HepG2 (cell line): ENCODE results near the gene TBC1D10A. TPM values are rescaled to one million over a fixed set of nuclear protein-coding genes. Genes with fewer than 3 reads are reported as not detected.
A peak's percentile ranks its signal among the peaks of the same experiment; 100 is the strongest.

ENCODE experiments used
- AHDC1 ChIP-seq: sonication (generic); formaldehyde crosslinking; IDR thresholded peaks from 2 replicates; pipeline ENCODE4 v1.5.1; 2020; ENCODE audit warnings: mild to moderate bottlenecking, missing genetic modification reagents, borderline replicate concordance
- ATRX ChIP-seq: sonication (generic); formaldehyde crosslinking; IDR thresholded peaks from 2 replicates; pipeline ENCODE4 v1.4.0; 2020; ENCODE audit warnings: missing genetic modification reagents, borderline replicate concordance
- LBX2 ChIP-seq: sonication (generic); formaldehyde crosslinking; IDR thresholded peaks from 2 replicates; pipeline ENCODE4 v1.5.0; 2020; ENCODE audit warnings: missing genetic modification reagents, mild to moderate bottlenecking, borderline replicate concordance
- MAFF ChIP-seq: IDR thresholded peaks from 2 replicates; pipeline ENCODE4 v1.6.1; 2011; ENCODE audit warnings: low read depth, low read length, improper control_type of control experiment
- MED13 ChIP-seq: sonication (generic); formaldehyde crosslinking; IDR thresholded peaks from 2 replicates; pipeline ENCODE4 v1.5.0; 2020; ENCODE audit warnings: missing genetic modification reagents
- NKX3-1 ChIP-seq: sonication (generic); formaldehyde crosslinking; IDR thresholded peaks from 2 replicates; pipeline ENCODE4 v1.5.0; 2020; ENCODE audit warnings: missing genetic modification reagents
- PCBP2 ChIP-seq: fragments of 200-400 bp; formaldehyde crosslinking; optimal IDR thresholded peaks from 2 replicates; pipeline ENCODE3; 2018; ENCODE audit warnings: low read length, low read depth; ENCODE audit not compliant: poor library complexity, severe bottlenecking
- TARDBP ChIP-seq: sonication (generic); formaldehyde crosslinking; IDR thresholded peaks from 2 replicates; pipeline ENCODE4 v1.8.0; 2022; ENCODE audit warnings: mild to moderate bottlenecking, missing genetic modification reagents
- TIGD3 ChIP-seq: sonication (generic); formaldehyde crosslinking; IDR thresholded peaks from 2 replicates; pipeline ENCODE4 v1.5.1; 2020; ENCODE audit warnings: mild to moderate bottlenecking, missing genetic modification reagents, borderline replicate concordance
- ZFAT ChIP-seq: sonication (generic); formaldehyde crosslinking; conservative IDR thresholded peaks from 2 replicates; pipeline ENCODE4 v1.8.1; 2023; ENCODE audit warnings: missing genetic modification reagents, inconsistent platforms
- ZNF207 ChIP-seq: fragments of 450-650 bp; IDR thresholded peaks from 2 replicates; pipeline ENCODE4 v1.6.1; 2016; ENCODE audit warnings: antibody characterized with exemption, borderline replicate concordance
- ZNF253 ChIP-seq: sonication (generic); formaldehyde crosslinking; IDR thresholded peaks from 2 replicates; pipeline ENCODE4 v1.8.0; 2022; ENCODE audit warnings: mild to moderate bottlenecking, missing genetic modification reagents, borderline replicate concordance
- ZNF570 ChIP-seq: sonication (generic); formaldehyde crosslinking; IDR thresholded peaks from 2 replicates; pipeline ENCODE4 v1.4.0; 2020; ENCODE audit warnings: mild to moderate bottlenecking, missing genetic modification reagents, borderline replicate concordance
- ZNF597 ChIP-seq: sonication (generic); formaldehyde crosslinking; IDR thresholded peaks from 2 replicates; pipeline ENCODE4 v1.5.0; 2020; ENCODE audit warnings: missing genetic modification reagents
- ZNF687 ChIP-seq: sonication (generic); formaldehyde crosslinking; IDR thresholded peaks from 2 replicates; pipeline ENCODE4 v1.5.1; 2020; ENCODE audit warnings: mild to moderate bottlenecking, missing genetic modification reagents, moderate library complexity
- ZNF761 ChIP-seq: sonication (generic); formaldehyde crosslinking; conservative IDR thresholded peaks from 2 replicates; pipeline ENCODE4 v1.4.0; 2020; ENCODE audit warnings: mild to moderate bottlenecking, missing genetic modification reagents
- polyA plus RNA-seq, 8 experiments: library from polyadenylated mRNA; depleted of rRNA in 3 of 8; stranded (reverse) in 7 of 8; unstranded in 1 of 8; fragments of >200 nt; fragmentation: Illumina TruSeq in 4 of 8; extraction: Trizol in 4 of 8; gene quantifications; 2 replicates each; pipeline versions ENCODE4 v1.2.1 to v1.2.3, GENCODE V29; 2011 to 2016; ENCODE audit warnings: low read depth in 4 of 8, missing spikeins in 1 of 8, mixed read lengths in 1 of 8; ENCODE audit not compliant: insufficient read depth in 1 of 8
- total RNA-seq, 5 experiments: library from RNA; depleted of rRNA; stranded (reverse); fragments of >200 nt; fragmentation: Illumina TruSeq; extraction: Trizol; gene quantifications; 2 replicates each; pipeline ENCODE4 v1.2.3, GENCODE V29; 2016; ENCODE audit warnings: low read depth in 1 of 5

TBC1D10A gene
- total and polyA plus RNA-seq, 2 of the 13 experiments (the other 11 are each of a cell fraction or from before 2014, with no cell fraction given), result 4.2 to 4.9 TPM

- TF ChIP-seq AHDC1 (CRISPR knock-in tag) (no peak), ZNF570 (CRISPR knock-in tag) (no peak), LBX2 (no peak), MAFF (no peak), NKX3-1 (peak; percentile 89; the same call in 1 of the 2 replicates), ZNF761 (0 out of 2 replicates have a peak, but pooled peaks have one; percentile 27), ZFAT (peak; percentile 78), ZNF597 (no peak), TARDBP (CRISPR knock-in tag) (peak; percentile 71), PCBP2 (no peak), TIGD3 (CRISPR knock-in tag) (no peak), ZNF253 (CRISPR knock-in tag) (no peak), ZNF207 (no peak), ATRX (CRISPR knock-in tag) (no peak), MED13 (CRISPR knock-in tag) (peak; percentile 80), ZNF687 (CRISPR knock-in tag) (peak; percentile 87)
Measured at GRCh38 chr22:30356449-30357235, 29.9 kb upstream of the TBC1D10A start, which contains the start of the genes CCDC157 and SF3A1 (continued).
